Loucy (cell line): ENCODE measurements around the gene TCOF1.

Experiments used
- EZH2phosphoT487 ChIP-seq: fragments of 200-600 bp; IDR thresholded peaks from 2 replicates; pipeline ENCODE4 v1.6.1; 2018; ENCODE audit warnings: antibody characterized with exemption, mild to moderate bottlenecking, moderate library complexity, borderline replicate concordance
- TF ChIP-seq, protein P1 (sequence below): fragments of 200-600 bp; sonication (generic); conservative IDR thresholded peaks from 2 replicates; pipeline ENCODE4 v1.5.1; 2014; ENCODE audit warnings: mild to moderate bottlenecking, antibody characterized with exemption, low read length

DNA sequence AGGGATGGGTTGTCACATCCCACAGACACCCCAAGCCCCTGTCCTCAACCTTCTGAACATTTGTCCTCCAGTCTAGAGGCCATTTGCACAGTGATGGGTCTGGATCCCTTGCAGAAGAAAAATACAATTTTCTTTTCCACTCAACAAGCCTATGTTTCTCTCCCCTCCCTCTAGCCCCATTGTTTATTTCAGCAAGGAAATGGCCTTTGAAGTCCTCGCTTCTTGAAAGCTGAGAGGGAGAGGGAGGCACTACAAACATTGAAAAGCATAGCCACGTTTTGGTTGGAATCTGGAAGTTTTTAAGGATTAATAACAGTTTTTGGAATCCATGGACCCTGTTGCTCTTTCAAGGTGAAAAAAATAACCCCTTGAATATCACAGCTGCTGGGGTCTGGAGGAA is 30.8 kb upstream of the TCOF1 start:
- TF ChIP-seq, protein P1, sequence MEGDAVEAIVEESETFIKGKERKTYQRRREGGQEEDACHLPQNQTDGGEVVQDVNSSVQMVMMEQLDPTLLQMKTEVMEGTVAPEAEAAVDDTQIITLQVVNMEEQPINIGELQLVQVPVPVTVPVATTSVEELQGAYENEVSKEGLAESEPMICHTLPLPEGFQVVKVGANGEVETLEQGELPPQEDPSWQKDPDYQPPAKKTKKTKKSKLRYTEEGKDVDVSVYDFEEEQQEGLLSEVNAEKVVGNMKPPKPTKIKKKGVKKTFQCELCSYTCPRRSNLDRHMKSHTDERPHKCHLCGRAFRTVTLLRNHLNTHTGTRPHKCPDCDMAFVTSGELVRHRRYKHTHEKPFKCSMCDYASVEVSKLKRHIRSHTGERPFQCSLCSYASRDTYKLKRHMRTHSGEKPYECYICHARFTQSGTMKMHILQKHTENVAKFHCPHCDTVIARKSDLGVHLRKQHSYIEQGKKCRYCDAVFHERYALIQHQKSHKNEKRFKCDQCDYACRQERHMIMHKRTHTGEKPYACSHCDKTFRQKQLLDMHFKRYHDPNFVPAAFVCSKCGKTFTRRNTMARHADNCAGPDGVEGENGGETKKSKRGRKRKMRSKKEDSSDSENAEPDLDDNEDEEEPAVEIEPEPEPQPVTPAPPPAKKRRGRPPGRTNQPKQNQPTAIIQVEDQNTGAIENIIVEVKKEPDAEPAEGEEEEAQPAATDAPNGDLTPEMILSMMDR, result no peak
- TF ChIP-seq EZH2phosphoT487, result no peak
